Brain microvascular endothelial cell (primary cell): Measurements from ENCODE around the gene CPAMD8.
"Not testable (repeated sequence)": the region's sequence is repeated elsewhere in the genome, so short reads cannot be mapped to it uniquely, and the experiment has no call there.

Source experiments
- DNase-seq: peaks from one replicate; pipeline ENCODE4 v3.0.0-alpha.2; 2020
- H3K27ac ChIP-seq: fragments of 250-450 bp; sonication (Bioruptor Pico); 2 replicates; pipeline ENCODE4 v1.5.1; 2020; ENCODE audit warnings: mild to moderate bottlenecking, moderate library complexity
- H3K27me3 ChIP-seq: fragments of 250-450 bp; sonication (Bioruptor Pico); replicated peaks from 2 replicates; pipeline ENCODE4 v1.5.1; 2020; ENCODE audit warnings: mild to moderate bottlenecking
- H3K36me3 ChIP-seq: fragments of 250-450 bp; sonication (Bioruptor Pico); replicated peaks from 2 replicates; pipeline ENCODE4 v1.5.1; 2020; ENCODE audit warnings: mild to moderate bottlenecking
- H3K4me3 ChIP-seq: 2 replicates; pipeline ENCODE4 v1.5.1; 2011; ENCODE audit warnings: low read depth, mild to moderate bottlenecking, control low read depth, low read length, moderate library complexity
- in situ Hi-C: cut with HindIII; loops from 2 replicates; pipeline ENCODE4 v1.10.0; 2017; ENCODE audit warnings: low sequenced_read_pairs, low pct_ligation_motif_present
- TF ChIP-seq, protein P1 (sequence below): IDR thresholded peaks from 2 replicates; pipeline ENCODE4 v1.5.1; 2011; ENCODE audit warnings: low read depth, mild to moderate bottlenecking, moderate library complexity, low read length, control low read depth, inconsistent platforms; ENCODE audit errors: missing control alignments

The CPAMD8 gene

DNA sequence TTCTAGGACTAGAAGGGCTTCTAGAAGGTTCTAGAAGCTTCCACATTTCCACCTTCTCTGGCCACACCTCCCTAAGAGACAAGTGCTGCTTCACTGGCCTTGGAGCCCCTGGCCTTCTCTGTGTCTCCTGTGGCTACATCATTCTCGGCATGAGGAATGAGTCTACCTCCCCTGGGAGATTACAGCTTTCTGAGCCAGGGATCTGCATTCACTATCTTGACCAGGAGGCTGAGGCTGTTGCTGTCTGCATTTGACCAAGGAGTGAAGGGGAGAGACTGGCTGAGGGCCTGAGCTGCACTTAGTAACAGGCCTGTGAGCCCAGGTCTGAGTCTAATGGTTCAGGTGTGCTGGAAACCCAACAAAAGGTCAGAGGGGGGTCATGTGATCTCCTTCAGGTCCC, 5.3 kb downstream of the CPAMD8 start:
- TF ChIP-seq, protein P1, sequence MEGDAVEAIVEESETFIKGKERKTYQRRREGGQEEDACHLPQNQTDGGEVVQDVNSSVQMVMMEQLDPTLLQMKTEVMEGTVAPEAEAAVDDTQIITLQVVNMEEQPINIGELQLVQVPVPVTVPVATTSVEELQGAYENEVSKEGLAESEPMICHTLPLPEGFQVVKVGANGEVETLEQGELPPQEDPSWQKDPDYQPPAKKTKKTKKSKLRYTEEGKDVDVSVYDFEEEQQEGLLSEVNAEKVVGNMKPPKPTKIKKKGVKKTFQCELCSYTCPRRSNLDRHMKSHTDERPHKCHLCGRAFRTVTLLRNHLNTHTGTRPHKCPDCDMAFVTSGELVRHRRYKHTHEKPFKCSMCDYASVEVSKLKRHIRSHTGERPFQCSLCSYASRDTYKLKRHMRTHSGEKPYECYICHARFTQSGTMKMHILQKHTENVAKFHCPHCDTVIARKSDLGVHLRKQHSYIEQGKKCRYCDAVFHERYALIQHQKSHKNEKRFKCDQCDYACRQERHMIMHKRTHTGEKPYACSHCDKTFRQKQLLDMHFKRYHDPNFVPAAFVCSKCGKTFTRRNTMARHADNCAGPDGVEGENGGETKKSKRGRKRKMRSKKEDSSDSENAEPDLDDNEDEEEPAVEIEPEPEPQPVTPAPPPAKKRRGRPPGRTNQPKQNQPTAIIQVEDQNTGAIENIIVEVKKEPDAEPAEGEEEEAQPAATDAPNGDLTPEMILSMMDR: no peak
- no peak overlapping the region for H3K4me3 ChIP-seq
- DNase-seq: no peak
- H3K36me3 ChIP-seq: no peaks in the 10 kb centered on the region
- no peak overlapping the region for H3K27ac ChIP-seq
- in situ Hi-C loops: no loop called here
- peaks cover 15% of the 10 kb centered on the region for H3K27me3 ChIP-seq

DNA sequence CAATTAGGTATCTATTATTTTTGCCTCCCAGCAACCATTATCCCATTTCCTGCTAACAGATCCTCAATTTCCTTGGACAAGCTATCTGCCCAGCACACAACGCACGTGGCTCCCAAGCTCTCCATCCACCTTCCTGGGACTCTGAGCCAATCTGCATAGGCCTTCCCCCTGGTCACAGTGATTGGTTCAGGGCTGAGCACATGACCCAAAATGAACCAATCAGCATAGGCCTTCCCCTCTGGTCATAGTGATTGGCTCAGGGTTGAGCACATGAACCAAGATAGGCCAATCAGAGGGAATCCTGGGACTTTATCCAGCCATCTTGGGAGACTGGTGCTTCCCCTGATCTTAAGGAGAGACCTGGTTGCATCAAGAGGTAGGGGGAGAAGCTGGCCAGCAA, 5.8 kb downstream of the CPAMD8 start:
- DNase-seq: no peak
- Histone ChIP-seq H3K4me3 (no peak overlapping the region), H3K36me3 (no peaks in the 10 kb centered on the region), H3K27ac (no peak overlapping the region), H3K27me3 (peaks cover 10% of the 10 kb centered on the region)
- in situ Hi-C loops: no loop called here
- TF ChIP-seq, protein P1: no peak

DNA sequence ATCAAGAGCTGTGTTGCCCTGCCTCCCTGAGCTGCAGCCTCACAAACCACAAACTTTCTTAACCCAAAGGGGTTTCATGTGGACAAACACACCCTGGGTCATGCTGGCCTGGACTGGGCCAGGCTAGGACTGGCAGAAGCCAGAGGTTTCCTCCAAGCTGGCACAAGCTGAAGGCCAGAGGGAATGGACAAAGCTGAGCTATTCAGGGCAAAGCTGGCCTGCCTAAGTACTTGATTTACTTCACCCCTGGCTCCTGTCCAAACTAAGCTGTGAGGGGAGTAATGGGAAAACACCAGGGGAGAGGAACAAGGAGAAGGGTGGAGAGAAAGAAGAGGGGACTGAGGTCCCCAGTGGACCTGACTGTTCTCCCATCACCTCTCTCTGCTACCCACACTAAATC, 6.2 kb downstream of the CPAMD8 start:
- Histone ChIP-seq H3K36me3 (no peaks in the 10 kb centered on the region), H3K4me3 (no peak overlapping the region), H3K27me3 (peaks cover 6% of the 10 kb centered on the region), H3K27ac (no peak overlapping the region)
- TF ChIP-seq, protein P1: no peak
- no peak for DNase-seq
- in situ Hi-C loops: no loop called here

DNA sequence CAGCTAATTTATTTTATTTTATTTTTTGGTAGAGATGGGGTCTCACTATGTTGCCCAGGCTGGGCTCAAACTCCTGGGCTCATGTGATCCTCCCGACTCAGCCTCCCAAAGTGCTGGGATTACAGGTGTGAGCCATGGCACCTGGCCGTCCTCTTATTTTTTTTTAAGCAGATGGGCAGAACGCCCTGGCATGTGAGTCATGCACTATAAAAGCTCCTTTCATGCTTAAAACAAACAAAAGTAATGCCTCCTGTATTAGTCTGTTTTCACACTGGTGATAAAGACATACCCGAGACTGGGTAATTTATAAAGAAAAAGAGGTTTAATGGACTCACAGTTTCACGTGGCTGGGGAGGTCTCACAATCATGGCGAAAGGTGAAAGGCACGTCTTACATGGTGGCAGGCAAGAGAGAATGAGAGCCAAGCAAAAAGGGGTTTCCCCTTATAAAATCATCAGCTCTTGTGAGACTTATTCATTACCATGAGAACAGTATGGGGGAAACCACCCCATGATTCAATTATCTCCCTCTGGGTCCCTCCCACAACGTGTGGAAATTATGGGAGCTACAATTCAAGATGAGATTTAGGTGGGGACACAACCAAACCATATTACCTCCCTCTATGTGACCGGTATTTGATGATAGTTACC, 12.3 kb downstream of the CPAMD8 start:
- in situ Hi-C loops, DNase-seq, H3K36me3 ChIP-seq, H3K4me3 ChIP-seq, H3K27me3 ChIP-seq, H3K27ac ChIP-seq: not testable (repeated sequence)

DNA sequence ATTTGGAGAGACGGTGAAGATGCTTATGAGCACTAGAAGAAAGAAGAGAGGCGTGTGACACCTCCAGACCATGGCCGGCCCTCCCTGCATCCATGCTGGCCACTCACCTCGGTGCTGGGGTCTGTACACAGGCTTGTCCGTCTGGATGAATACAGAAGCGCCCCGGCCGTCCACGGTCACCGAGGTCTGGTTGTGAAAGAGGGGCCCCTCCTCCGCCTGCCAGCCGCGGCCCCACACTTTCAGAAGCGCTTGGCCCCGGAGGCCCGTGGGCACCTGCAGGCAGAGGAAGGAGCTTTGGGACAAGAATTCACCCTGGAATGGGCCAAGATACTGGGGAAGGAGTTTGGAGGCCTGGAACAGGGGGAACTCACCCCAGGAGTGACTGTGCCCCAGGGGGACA, 15.1 kb downstream of the CPAMD8 start:
- no peak overlapping the region for H3K27ac ChIP-seq
- in situ Hi-C loops: no loop called here
- no peaks in the 10 kb centered on the region for H3K27me3 ChIP-seq
- H3K36me3 ChIP-seq: no peaks in the 10 kb centered on the region
- DNase-seq: no peak
- TF ChIP-seq, protein P1: no peak
- no peak overlapping the region for H3K4me3 ChIP-seq

DNA sequence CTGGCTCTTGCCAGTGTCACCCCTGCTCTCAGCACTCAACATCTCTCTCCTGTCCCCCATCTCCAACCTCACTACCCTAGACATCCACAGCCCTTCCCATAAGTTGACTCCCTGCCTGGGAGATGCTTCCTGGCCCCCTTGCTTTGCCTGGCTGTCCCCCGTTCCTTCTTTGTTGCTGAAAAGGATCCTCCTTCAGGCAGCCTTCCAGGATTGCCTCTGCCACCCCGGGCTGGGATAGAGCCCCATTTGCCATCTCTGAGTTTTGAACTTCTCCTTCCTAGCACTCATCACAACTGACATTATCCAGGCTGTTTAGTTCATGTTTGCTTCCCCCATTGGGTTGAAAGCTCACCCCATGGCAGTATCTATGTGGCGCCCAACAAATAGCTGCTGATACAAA, 20.0 kb downstream of the CPAMD8 start:
- Histone ChIP-seq H3K36me3 (no peaks in the 10 kb centered on the region), H3K27ac (no peak overlapping the region), H3K27me3 (no peaks in the 10 kb centered on the region), H3K4me3 (no peak overlapping the region)
- no peak for DNase-seq
- TF ChIP-seq, protein P1: no peak
- in situ Hi-C loops: no loop called here
